HAP-1 (cell line): ENCODE data around the gene BAG3.

Experiments used
- DNase-seq, 2 experiments: peaks; one replicate each; pipeline ENCODE4 v3.0.0-alpha.2; 2016 to 2020; ENCODE audit warnings: low spot score in 2 of 2
- H3K27me3 ChIP-seq: fragments of 250-450 bp; sonication (Bioruptor Pico); 2 replicates; pipeline ENCODE4 v1.5.1; 2020; ENCODE audit warnings: low read depth, mild to moderate bottlenecking, moderate library complexity
- H3K36me3 ChIP-seq: fragments of 250-450 bp; sonication (Bioruptor Pico); replicated peaks from 2 replicates; pipeline ENCODE4 v1.5.1; 2020; ENCODE audit warnings: mild to moderate bottlenecking
- H3K4me1 ChIP-seq: fragments of 250-450 bp; sonication (Bioruptor Pico); 2 replicates; pipeline ENCODE4 v1.5.1; 2020; ENCODE audit warnings: mild to moderate bottlenecking
- H3K4me3 ChIP-seq: fragments of 250-450 bp; sonication (Bioruptor Pico); 2 replicates; pipeline ENCODE4 v1.5.1; 2020; ENCODE audit warnings: mild to moderate bottlenecking, moderate library complexity
- H3K9me3 ChIP-seq: fragments of 250-450 bp; sonication (Bioruptor Pico); 2 replicates; pipeline ENCODE4 v1.5.1; 2020; ENCODE audit warnings: mild to moderate bottlenecking, moderate library complexity
- in situ Hi-C: fragments of 300-500 bp; cut with MboI; formaldehyde crosslinking; loops from 3 replicates; pipeline ENCODE4 v1.14.3; 2020; ENCODE audit warnings: low sequenced_read_pairs, inconsistent platforms, mixed read lengths

The BAG3 gene

GRCh38 chr10:119621078-119621384 lies 30.1 kb upstream of the BAG3 start:
- Histone ChIP-seq H3K36me3 (no peaks in the 10 kb centered on the region), H3K27me3 (no peaks in the 10 kb centered on the region), H3K4me1 (peaks cover 9% of the 10 kb centered on the region), H3K4me3 (no peak overlapping the region), H3K9me3 (no peaks in the 10 kb centered on the region)
- peak in 1 of 2 experiments; percentile 18 for DNase-seq
- in situ Hi-C loops = no loop called here

GRCh38 chr10:119625570-119626280 lies 25.5 kb upstream of the BAG3 start:
- no peaks in the 10 kb centered on the region for H3K27me3 ChIP-seq
- H3K4me1 ChIP-seq = peaks cover 7% of the 10 kb centered on the region
- DNase-seq = no peak
- H3K9me3 ChIP-seq = no peaks in the 10 kb centered on the region
- in situ Hi-C loops = no loop called here
- no peak overlapping the region for H3K4me3 ChIP-seq
- H3K36me3 ChIP-seq = no peaks in the 10 kb centered on the region

GRCh38 chr10:119630300-119630699 lies 20.9 kb upstream of the BAG3 start:
- Histone ChIP-seq H3K4me3 (no peak overlapping the region), H3K27me3 (no peaks in the 10 kb centered on the region), H3K36me3 (no peaks in the 10 kb centered on the region), H3K4me1 (no peaks in the 10 kb centered on the region), H3K9me3 (no peaks in the 10 kb centered on the region)
- in situ Hi-C loops = no loop called here
- no peak for DNase-seq

GRCh38 chr10:119633538-119634218 lies 17.5 kb upstream of the BAG3 start:
- H3K4me1 ChIP-seq = peaks cover 4% of the 10 kb centered on the region
- H3K36me3 ChIP-seq = no peaks in the 10 kb centered on the region
- no peak for DNase-seq
- H3K27me3 ChIP-seq = no peaks in the 10 kb centered on the region
- H3K9me3 ChIP-seq = no peaks in the 10 kb centered on the region
- in situ Hi-C loops = no loop called here
- H3K4me3 ChIP-seq = no peak overlapping the region

- no peaks in the 10 kb centered on the region for H3K36me3 ChIP-seq
- H3K4me1 ChIP-seq = peaks cover 4% of the 10 kb centered on the region
- in situ Hi-C loops = no loop called here
- no peak for DNase-seq
- no peak overlapping the region for H3K4me3 ChIP-seq
- H3K27me3 ChIP-seq = no peaks in the 10 kb centered on the region
- no peaks in the 10 kb centered on the region for H3K9me3 ChIP-seq
Measured at GRCh38 chr10:119634219-119634544, 17.0 kb upstream of the BAG3 start.

GRCh38 chr10:119637631-119638030 lies 13.5 kb upstream of the BAG3 start:
- Histone ChIP-seq H3K36me3 (no peaks in the 10 kb centered on the region), H3K4me3 (no peak overlapping the region), H3K4me1 (peaks cover 4% of the 10 kb centered on the region), H3K9me3 (no peaks in the 10 kb centered on the region), H3K27me3 (no peaks in the 10 kb centered on the region)
- in situ Hi-C loops = no loop called here
- peak; percentile 71 to 75 for DNase-seq

- no peak for DNase-seq
- H3K36me3 ChIP-seq = no peaks in the 10 kb centered on the region
- H3K4me1 ChIP-seq = peaks cover 4% of the 10 kb centered on the region
- no peak overlapping the region for H3K4me3 ChIP-seq
- in situ Hi-C loops = no loop called here
- H3K27me3 ChIP-seq = no peaks in the 10 kb centered on the region
- H3K9me3 ChIP-seq = no peaks in the 10 kb centered on the region; the same call in 1 of the 2 replicates
Measured at GRCh38 chr10:119638982-119639381, 12.2 kb upstream of the BAG3 start.

- peaks cover 4% of the 10 kb centered on the region for H3K4me1 ChIP-seq
- H3K4me3 ChIP-seq = no peak overlapping the region
- no peaks in the 10 kb centered on the region for H3K36me3 ChIP-seq
- H3K27me3 ChIP-seq = no peaks in the 10 kb centered on the region
- peaks cover 9% of the 10 kb centered on the region for H3K9me3 ChIP-seq
- DNase-seq = no peak
- in situ Hi-C loops = no loop called here
Measured at GRCh38 chr10:119640384-119640783, 10.8 kb upstream of the BAG3 start.

- DNase-seq = no peak
- Histone ChIP-seq H3K4me1 (peaks cover 4% of the 10 kb centered on the region), H3K36me3 (no peaks in the 10 kb centered on the region), H3K4me3 (no peak overlapping the region), H3K27me3 (no peaks in the 10 kb centered on the region), H3K9me3 (peaks cover 9% of the 10 kb centered on the region)
- in situ Hi-C loops = no loop called here
Measured at GRCh38 chr10:119640875-119641526, 10.2 kb upstream of the BAG3 start.

GRCh38 chr10:119642556-119643111 lies 8.5 kb upstream of the BAG3 start:
- DNase-seq = no peak
- H3K27me3 ChIP-seq = no peaks in the 10 kb centered on the region
- in situ Hi-C loops = no loop called here

GRCh38 chr10:119643306-119644204 lies 7.6 kb upstream of the BAG3 start:
- Histone ChIP-seq H3K27me3 (no peaks in the 10 kb centered on the region), H3K4me3 (no peak overlapping the region), H3K36me3 (no peaks in the 10 kb centered on the region), H3K4me1 (no peaks in the 10 kb centered on the region), H3K9me3 (peaks cover 9% of the 10 kb centered on the region)
- in situ Hi-C loops = no loop called here
- DNase-seq = no peak

More at GRCh38 chr10:119642556-119643111, 8.5 kb upstream of the BAG3 start:
- Histone ChIP-seq H3K4me3 (no peak overlapping the region), H3K4me1 (no peaks in the 10 kb centered on the region), H3K9me3 (peaks cover 9% of the 10 kb centered on the region), H3K36me3 (no peaks in the 10 kb centered on the region)

GRCh38 chr10:119644205-119644814 lies 6.9 kb upstream of the BAG3 start:
- H3K27me3 ChIP-seq = no peaks in the 10 kb centered on the region
- peaks cover 9% of the 10 kb centered on the region for H3K9me3 ChIP-seq
- no peaks in the 10 kb centered on the region for H3K36me3 ChIP-seq
- no peaks in the 10 kb centered on the region for H3K4me1 ChIP-seq
- in situ Hi-C loops = no loop called here
- DNase-seq = peak in 1 of 2 experiments; percentile 31
- H3K4me3 ChIP-seq = no peak overlapping the region

GRCh38 chr10:119644994-119645393 lies 6.2 kb upstream of the BAG3 start:
- no peak for DNase-seq
- no peaks in the 10 kb centered on the region for H3K27me3 ChIP-seq
- no peaks in the 10 kb centered on the region for H3K4me1 ChIP-seq
- no peaks in the 10 kb centered on the region for H3K36me3 ChIP-seq
- no peak overlapping the region for H3K4me3 ChIP-seq
- H3K9me3 ChIP-seq = peaks cover 9% of the 10 kb centered on the region
- in situ Hi-C loops = no loop called here
